HG03039 (cell line): ENCODE data around the gene NCAM2.
"Not testable (repeated sequence)": the region's sequence is repeated elsewhere in the genome, so short reads cannot be mapped to it uniquely, and the experiment has no call there.

Source experiments
- ATAC-seq: cut with Tn5 transposase; IDR thresholded peaks from one replicate; pipeline ENCODE4 v1.9.1; 2021; ENCODE audit warnings: mild to moderate bottlenecking, moderate library complexity; ENCODE audit not compliant: unreplicated experiment

The NCAM2 gene

DNA sequence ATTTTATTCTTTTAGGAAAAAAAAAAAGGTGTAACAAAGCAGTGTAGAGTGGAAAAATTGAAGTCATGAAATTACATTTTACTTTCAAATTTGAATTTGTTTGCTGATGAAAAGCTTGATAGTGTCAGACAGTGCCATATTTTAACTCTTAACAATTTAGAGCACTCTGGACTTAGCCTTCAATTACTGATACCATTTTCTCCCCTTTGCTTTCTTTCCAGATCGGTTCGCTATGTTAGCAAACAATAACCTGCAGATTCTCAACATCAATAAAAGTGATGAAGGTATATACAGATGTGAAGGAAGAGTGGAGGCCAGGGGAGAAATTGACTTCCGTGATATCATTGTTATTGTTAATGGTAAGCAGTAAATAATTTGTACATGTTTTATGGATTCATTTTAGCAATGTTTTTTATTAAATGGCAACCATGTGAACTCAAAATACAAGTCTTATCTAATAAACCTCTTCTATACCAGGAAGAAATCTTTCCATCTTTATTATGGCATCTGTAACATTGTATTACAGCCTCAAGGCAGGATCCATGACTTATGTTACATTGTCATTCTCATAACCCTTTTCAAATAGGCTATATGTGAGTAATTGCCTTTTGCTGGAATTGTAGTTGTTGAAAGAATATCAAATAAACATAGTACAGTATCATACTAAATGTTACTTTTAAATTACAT lies 293.8 kb downstream of the NCAM2 start:
- no peak for ATAC-seq

DNA sequence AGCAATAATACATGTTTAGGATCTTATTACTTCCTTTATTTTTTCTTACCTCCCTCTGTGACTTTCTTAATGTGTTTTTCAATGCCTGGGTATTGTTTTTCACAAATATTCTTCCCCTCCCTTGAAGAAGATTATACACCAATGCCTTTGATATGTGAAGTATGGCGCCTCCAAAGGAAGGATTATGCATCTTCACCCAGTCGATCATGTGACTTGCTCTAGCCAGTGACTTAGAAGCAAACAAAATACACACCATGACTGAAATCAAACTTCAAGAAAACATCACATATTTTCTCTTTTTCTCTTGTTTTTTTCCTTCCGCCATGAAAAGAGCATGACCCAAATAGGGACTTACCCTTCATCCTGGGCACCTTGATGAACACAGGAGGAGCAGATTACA lies 297.1 kb downstream of the NCAM2 start:
- no peak for ATAC-seq

DNA sequence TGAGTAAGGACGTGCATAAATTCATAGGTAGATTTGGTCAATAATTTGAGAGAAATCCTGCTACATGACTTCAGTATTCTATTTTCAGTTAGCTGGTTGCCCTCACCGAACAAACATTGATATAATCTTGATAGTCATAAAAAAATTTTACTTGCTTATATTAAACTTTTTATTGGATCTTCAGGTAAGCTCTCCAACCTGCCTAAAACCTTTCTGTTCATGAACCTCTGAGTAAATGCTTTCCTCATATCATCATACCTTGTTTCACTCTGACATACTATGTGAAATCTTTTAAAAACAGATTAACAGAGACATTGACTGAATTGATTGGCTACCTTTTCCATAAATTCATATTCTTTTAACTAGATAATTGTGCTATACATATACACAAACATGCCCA lies 299.0 kb downstream of the NCAM2 start:
- no peak for ATAC-seq

DNA sequence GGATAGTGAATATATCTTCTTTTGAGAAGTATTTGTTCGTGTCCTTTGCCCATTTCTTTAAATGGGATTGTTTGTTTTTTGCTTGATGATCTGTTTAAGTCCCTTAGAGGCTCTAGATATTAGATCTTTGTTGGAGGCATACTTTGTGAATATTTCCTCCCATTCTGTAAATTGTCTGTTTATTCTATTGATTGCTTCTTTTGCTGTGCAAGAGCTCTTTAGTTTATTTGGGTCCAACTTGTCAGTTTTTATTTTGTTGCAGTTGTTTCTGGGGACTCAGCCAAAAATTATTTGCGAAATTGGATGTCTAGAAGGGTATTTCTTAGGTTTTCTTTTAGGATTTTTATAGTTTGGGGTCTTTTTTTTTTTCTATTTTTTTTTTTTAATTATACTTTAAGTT lies 302.8 kb downstream of the NCAM2 start:
- no peak for ATAC-seq

DNA sequence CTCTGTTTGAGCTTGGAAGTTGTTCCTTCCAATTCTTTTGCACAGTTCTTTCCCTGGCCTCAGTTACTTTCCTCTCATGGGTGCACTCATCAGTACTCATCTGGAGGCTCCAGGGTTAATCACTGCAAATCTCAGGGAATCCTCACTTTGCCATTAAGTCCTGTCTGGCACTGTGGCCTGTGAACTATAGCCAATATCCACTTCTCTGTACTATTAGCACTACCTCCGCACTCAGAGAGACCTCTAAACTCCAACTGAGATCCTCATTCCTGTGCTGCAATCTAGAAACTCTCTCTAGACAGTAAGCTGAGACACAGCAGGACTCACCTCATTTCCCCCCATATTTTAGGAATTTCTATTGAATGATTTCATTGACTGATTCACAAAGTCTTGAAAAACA lies 311.3 kb downstream of the NCAM2 start:
- no peak for ATAC-seq

DNA sequence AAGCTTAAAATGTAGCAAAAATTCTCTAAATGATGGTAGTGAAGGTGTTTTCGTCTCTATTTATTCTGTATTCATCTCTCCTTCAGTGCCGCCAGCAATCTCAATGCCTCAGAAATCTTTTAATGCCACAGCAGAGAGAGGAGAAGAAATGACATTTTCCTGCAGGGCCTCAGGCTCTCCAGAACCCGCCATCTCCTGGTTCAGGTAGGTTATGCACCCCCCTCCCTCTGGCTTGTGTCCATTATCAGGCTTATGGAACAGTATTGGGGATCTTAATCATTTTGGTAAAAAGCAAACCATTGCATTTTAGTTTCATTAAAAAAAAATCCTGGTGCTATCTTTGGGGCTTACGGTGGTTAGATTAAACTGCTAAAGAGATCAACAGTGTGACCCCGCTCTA lies 326.1 kb downstream of the NCAM2 start:
- ATAC-seq = no peak

DNA sequence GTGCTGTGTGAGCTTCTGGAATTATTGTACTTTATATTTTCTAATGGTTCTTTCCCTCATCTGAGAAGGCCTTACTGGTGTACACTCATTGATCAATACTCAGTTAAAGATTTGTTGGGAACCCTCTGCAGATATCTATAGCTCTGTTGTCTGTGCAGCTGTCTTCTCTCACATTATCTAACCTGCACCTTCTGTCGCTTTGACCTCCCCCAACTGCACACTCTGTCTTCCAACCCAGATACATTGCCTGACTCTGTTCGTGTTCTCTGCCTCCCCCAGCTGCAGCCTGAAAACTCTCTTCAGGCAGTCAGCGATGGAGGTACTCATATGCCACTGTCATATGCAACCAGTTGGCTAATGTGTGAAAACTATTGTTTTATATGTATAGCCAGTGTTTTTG lies 334.3 kb downstream of the NCAM2 start:
- no peak for ATAC-seq

DNA sequence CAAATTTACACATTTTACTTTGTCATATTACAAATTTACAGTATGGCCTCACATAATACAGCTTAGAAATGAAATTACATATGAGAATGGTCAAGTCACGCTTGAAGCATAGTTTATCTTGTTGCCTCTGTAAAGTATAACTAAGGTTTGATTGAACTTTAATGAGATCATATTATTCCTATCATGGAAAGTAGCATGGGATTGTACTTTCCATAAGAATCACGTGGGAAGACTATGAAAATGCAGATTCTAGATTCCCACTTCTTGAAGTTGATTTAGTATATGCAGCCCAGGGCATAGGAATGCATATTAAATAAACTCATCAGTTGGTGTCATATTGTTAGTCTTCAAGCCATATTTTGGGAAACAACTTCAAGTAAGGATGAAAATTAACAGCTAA lies 342.8 kb downstream of the NCAM2 start:
- ATAC-seq = no peak

DNA sequence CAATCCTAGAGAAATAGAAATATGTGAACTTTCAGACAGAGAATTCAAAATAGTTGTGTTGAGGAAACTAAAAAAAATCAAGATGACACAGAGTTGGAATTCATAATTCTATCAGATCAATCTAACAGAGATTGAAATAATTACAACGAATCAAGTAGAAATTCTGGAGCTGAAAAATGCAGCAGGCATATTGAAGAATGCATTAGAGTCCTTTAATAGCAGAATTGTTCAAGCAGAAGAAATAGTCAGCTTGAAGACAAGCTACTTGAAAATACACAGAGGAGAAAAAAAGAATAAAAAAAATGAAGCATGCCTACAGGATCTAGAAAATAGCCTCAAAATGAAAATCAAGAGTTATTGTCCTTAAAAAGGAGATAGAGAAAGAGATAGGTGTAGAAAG lies 347.1 kb downstream of the NCAM2 start:
- no peak for ATAC-seq

DNA sequence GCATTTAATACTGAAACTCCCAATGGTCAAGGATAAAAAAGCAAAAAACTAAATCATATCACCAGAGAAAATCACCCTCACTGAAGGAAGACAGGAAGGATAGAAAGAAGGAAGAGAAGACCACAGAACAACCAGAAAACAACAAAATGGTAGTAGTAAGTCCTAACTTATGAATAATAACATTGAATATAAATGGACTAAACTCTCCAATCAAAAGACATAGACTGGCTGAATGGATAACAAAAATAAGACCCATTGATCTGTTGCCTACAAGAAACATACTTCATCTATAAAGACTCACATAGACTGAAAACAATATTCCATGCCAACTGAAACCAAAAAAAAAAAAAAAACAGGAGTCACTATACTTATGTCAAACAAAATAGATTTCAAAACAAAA lies 347.7 kb downstream of the NCAM2 start:
- no peak for ATAC-seq

DNA sequence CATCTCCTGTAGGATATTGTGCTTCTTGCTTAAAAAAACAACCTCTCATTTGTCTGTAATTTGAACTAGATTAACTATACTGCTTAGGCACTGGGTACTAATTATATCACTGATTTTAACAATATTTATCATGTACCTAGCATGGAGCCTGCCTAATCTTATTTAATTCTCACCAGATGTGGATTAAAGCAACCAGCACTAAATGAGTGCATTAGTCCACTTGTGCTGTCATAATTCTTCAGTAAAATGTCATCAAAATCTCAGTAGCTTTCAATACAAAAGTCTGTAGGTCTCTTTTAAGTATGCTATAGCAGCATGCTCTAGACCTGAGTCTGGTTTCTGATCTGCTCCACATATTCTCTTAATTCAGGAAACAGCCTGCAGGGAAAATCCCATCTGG lies 368.1 kb downstream of the NCAM2 start:
- ATAC-seq = no peak

DNA sequence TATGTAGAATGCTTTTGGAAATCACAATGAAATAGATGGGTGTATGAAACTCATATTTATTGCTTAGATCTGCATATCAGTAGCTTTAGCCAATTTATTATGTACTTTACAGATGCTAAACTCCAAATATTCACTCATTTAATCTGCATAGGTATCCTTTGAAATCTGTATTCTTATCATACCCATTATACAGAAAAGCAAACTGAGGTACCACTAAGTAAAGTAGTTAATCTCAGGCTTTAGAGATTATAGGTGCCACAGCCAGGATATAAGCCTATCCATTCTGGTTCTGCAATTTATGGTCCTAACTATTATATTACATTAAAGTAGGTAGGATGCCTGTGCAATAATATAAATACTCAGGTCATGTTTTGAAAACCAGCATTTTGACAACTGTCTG lies 369.4 kb downstream of the NCAM2 start:
- no peak for ATAC-seq

DNA sequence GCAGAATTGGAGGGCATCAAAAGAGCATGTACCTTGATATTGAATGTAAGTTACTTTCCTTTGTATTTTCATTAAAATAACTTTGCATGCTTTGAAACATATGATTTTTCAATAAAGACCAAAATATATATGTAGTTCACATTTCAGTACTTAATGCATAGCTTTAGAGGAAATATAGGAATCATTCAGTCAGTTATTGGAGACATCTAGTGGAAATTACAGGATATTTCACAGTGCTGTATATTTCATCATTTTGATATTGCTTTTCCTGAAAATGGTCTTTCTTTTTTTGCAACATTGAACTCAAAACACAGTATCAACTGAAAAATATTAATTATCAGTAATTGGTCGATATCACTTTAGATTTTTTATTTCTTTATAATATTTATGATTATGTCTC lies 375.8 kb downstream of the NCAM2 start:
- no peak for ATAC-seq

DNA sequence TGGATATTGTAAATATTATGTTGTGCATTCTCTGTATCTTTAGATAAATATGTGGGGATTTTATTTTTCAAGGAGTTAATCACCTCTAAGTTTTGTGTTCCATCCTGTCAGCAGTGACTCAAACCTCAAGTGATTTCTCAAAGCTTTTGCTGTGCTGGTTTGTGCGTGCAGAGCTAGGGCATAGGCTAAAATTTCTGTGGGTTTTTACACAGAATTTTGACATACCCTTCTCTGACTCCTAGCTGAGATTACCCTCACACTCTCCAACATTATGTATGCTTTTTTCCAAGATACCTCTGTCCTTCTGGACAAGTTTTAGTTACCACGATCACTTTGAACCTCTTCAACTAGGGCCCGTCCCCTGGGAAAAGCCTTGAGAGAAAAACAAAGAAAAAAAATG lies 384.9 kb downstream of the NCAM2 start:
- no peak for ATAC-seq

DNA sequence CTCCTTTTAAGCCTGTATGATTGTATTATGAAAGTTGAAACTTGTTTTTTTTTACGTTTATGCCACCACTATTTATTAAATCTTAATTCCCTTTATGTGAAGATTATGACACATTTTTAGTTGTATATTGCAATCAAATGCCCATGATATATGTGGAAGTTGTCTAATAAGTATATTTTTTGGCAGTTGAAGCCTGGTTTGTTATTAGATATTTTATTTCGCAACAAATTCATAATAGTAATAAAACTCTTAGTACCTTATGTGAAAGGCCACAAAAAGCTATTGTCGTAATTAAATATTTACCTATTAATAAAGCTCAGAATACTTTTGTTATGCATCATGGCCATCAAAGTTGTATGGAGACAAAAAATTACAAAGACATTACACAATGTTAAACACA lies 386.8 kb downstream of the NCAM2 start:
- ATAC-seq = no peak

DNA sequence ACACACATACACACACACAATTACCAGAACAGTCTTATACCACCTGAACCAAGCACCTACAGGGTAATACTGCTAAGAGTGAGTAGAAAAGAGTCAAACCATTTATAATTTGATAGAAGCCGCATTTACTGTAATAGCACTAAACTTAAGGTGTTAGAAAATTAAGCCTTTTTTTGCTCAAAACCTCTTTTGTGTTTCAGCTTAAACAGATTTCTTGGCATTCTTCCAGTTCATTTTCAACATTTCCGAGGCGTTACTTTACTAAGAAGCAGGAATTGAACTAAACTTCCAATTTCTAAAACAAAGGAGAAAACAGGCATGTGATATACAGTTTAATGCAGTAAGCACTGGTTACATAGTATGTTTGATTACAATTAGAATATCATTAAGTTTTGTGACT lies 387.2 kb downstream of the NCAM2 start:
- no peak for ATAC-seq

DNA sequence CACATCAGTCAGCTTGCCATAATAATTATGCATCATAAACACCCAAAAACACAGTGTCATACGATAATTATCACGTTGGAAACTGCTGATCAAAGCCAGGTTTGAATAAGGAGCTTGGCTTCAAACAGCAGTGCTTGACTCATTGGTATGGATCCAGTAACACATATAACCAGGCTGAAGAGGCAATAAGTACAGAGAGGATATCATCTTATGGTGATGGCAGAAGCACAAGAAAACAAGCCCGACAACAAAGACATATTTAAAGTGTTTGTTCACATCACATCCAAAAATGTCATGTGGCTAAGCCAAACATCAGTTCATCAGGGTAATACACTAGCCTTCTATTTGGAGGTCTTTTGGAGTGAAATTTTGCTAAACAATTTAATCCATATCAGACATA lies 389.7 kb downstream of the NCAM2 start:
- ATAC-seq = no peak

DNA sequence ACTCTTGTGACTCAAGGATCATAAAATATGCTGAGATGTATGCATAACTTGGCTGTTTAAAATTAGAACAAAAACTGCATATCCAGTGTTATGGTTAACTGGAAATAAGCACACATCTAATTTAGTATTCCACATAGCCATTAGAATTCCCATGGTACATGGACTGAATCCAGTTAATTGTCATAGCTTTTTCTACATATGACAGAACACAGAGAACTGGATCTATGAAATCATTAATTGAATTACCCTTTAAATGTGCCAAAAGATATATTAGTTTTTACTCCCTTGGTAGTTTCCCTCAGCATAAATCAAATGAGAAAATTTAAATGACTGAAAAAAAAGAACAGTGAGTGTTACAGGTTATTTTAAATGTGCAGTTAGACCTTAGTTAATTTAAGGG lies 395.9 kb downstream of the NCAM2 start:
- ATAC-seq = no peak

DNA sequence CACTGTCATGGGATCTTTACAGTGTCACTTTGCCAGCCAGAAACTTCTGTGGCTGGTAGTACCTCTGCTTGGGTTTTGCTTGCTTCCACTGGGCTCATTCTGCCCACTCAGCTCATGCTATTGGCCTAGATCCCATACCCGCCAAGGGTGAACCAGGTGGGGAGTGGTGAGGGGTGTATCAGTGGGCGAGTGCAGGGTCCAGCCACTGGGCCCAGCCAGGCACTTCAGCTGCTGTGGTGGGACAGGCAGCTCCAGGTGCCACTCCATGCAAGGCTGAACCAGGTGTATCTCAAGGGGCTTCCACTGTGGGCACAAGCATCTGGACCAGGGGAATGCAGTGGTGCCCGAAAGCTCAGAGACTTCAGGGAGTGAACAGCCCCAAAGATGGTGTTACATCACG lies 398.2 kb downstream of the NCAM2 start:
- no peak for ATAC-seq

DNA sequence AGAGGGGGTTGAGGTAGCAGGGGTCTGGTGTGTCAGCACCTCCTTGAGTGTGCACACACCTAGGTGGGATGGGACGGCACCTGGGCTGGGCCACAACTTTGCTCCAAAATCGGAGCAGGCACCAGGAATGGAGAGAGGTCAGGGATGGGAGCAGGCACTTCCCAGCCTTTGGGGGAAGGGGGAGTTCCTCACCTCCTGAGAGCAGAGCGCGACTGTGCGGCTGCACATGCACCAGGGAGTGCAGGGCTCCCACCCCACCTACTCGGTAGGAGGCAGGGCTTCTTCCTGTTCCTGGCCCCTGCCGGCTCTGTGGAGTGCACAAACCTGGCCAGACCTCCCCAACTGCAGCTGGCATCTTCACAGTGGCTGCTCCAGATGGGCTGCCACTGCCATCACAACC lies 399.3 kb downstream of the NCAM2 start:
- no peak for ATAC-seq

DNA sequence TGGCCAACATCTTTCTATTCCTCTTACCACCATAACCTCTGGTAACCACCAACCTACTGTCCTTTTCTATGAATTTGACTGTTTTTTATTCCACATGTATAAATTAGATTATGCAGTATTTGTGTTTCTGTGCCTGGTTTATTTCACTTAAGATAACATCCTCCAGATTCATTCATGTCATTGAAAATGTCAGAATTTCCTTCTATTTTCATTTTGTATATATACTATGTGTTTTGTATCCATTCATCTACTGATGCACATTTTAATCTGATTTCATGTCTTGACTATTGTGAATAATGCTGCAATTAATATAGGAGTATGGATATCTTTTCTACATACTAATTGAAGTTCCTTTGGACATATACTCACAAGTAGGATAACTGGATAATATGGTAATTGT lies 403.2 kb downstream of the NCAM2 start:
- ATAC-seq = no peak

DNA sequence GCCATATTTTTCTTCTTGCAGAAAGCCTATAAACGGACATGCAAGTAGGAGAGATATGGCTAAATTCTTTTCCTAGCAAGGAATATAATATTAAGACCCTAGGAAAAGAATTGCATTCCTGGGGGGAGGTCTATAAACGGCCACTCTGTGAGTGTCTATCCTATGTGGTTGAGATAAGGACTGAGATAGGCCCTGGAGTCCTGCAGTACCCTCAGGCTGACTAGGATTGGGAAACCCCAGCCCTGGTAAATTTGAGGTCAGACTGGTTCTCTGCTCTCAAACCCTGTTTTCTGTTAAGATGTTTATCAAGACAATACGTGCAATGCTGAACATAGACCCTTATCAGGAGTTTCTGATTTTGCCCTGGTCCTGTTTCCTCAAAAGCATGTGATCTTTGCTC lies 404.0 kb downstream of the NCAM2 start:
- not testable (repeated sequence) for ATAC-seq

DNA sequence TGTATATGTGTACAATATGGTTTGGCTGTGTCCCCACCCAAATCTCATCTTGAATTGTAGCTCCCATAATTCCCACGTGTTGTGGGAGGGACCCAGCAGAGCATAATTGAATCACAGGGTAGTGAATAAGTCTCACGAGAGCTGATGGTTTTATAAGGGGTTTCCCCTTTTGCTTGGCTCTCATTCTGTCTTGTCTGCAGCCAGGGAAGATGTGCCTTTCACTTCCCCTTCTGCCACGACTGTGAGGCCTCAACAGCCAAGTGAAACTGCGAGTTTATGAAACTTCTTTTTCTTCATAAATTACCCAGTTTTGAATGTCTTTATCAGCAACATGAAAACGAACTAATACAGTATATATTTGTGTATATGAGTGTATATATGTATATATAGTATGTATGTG lies 406.1 kb downstream of the NCAM2 start:
- ATAC-seq = not testable (repeated sequence)

DNA sequence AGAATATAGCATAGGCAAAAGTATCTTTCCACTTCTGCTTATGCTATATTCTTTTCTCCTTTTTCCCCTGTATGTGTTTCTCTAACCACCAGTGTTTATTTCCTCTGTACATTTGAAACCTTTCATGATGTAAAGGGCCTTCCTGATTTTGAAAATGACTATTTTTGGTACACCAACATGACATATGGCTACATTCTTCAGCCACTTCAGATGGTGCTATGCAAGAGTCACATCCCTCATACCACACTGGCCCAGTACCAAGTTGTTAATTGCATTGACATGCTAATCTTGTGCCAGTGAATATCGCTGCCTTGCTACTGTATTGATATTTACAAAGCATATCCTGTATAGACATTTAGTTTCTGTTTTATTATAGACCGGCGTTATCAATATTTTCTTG lies 408.7 kb downstream of the NCAM2 start:
- no peak for ATAC-seq
